NCI-H510A treated with DMSO at 0.1 percent for 48 hours (cell line): Measurements from ENCODE around the gene ANKS1A.
A peak's percentile ranks its signal among the peaks of the same experiment; 100 is the strongest.
"Not testable (repeated sequence)": the region's sequence is repeated elsewhere in the genome, so short reads cannot be mapped to it uniquely, and the experiment has no call there.

ENCODE experiments used
- DNase-seq: peaks from one replicate; lab custom pipeline; 2025; lab: John Stamatoyannopoulos, UW

ANKS1A gene

GRCh38 chr6:34888874-34889555, at the start of gene ANKS1A:
Gene ANKS1A (plus strand): TSS chr6:34889255. CDS start chr6:34889403, 148 bp downstream.
- peak; percentile 93 for DNase-seq

GRCh38 chr6:34839666-34840352, 49.2 kb upstream of the ANKS1A start:
- DNase-seq: no peak

GRCh38 chr6:34849066-34849465, 40.0 kb upstream of the ANKS1A start:
- DNase-seq: not testable (repeated sequence)

GRCh38 chr6:34851361-34851760, 37.7 kb upstream of the ANKS1A start:
- DNase-seq: no peak

GRCh38 chr6:34852406-34853085, 36.5 kb upstream of the ANKS1A start:
- DNase-seq: no peak

GRCh38 chr6:34855463-34855862, 33.6 kb upstream of the ANKS1A start:
- DNase-seq: no peak

- DNase-seq: no peak
Observed at GRCh38 chr6:34858681-34859080, 30.4 kb upstream of the ANKS1A start.

- no peak for DNase-seq
Observed at GRCh38 chr6:34859951-34860350, 29.1 kb upstream of the ANKS1A start.

GRCh38 chr6:34860776-34861175, 28.3 kb upstream of the ANKS1A start:
- no peak for DNase-seq

GRCh38 chr6:34864007-34864406, 25.0 kb upstream of the ANKS1A start:
- no peak for DNase-seq

GRCh38 chr6:34865107-34865506, 23.9 kb upstream of the ANKS1A start:
- no peak for DNase-seq

GRCh38 chr6:34866509-34866908, 22.5 kb upstream of the ANKS1A start:
- DNase-seq: no peak

- DNase-seq: no peak
Observed at GRCh38 chr6:34867484-34867883, 21.6 kb upstream of the ANKS1A start.

- no peak for DNase-seq
Observed at GRCh38 chr6:34871853-34872252, 17.2 kb upstream of the ANKS1A start.

GRCh38 chr6:34872332-34872731, 16.7 kb upstream of the ANKS1A start:
- no peak for DNase-seq

- no peak for DNase-seq
Observed at GRCh38 chr6:34875292-34876213, 13.5 kb upstream of the ANKS1A start.

GRCh38 chr6:34876472-34876871, 12.6 kb upstream of the ANKS1A start:
- DNase-seq: no peak

- DNase-seq: no peak
Observed at GRCh38 chr6:34877259-34877658, 11.8 kb upstream of the ANKS1A start.

GRCh38 chr6:34877869-34878485, 11.1 kb upstream of the ANKS1A start:
- no peak for DNase-seq

- not testable (repeated sequence) for DNase-seq
Observed at GRCh38 chr6:34884073-34884472, 5.0 kb upstream of the ANKS1A start.

GRCh38 chr6:34884996-34885395, 4.1 kb upstream of the ANKS1A start:
- DNase-seq: no peak

GRCh38 chr6:34885837-34886236, 3.2 kb upstream of the ANKS1A start:
- not testable (repeated sequence) for DNase-seq
